ENCODE results near the gene C2.

Gene C2

GRCh38 chr6:31966997-31967925, 39.7 kb downstream of the C2 start:
- no peak for TF ChIP-seq TCF12 (IDR thresholded peaks at IDR 0.05; ENCODE audit: low read depth)
- TF ChIP-seq REST (IDR thresholded peaks at IDR 0.05; ENCODE audit: low read depth) = no peak
- TF ChIP-seq NFIC (IDR thresholded peaks at IDR 0.05) = no peak
- no peak for TF ChIP-seq CEBPB (IDR thresholded peaks at IDR 0.05)
- TF ChIP-seq EP300 (IDR thresholded peaks at IDR 0.05; ENCODE audit: borderline replicate concordance) = no peak
- TF ChIP-seq EGR1 (IDR thresholded peaks at IDR 0.05) = no peak
- no peak for TF ChIP-seq TEAD4 (IDR thresholded peaks at IDR 0.05)

- TF ChIP-seq USF1 (IDR thresholded peaks at IDR 0.05) (no peak), FOXM1 (IDR thresholded peaks at IDR 0.05; ENCODE audit: borderline replicate concordance, low read depth) (no peak), TEAD4 (IDR thresholded peaks at IDR 0.05) (no peak), REST (IDR thresholded peaks at IDR 0.05; ENCODE audit: low read depth) (no peak), RAD21 (IDR thresholded peaks at IDR 0.05; ENCODE audit: low read depth) (no peak), TCF12 (IDR thresholded peaks at IDR 0.05; ENCODE audit: low read depth) (no peak), CEBPB (IDR thresholded peaks at IDR 0.05) (no peak), TAF1 (IDR thresholded peaks at IDR 0.05; ENCODE audit: low read depth) (no peak), EGR1 (IDR thresholded peaks at IDR 0.05) (no peak), NFIC (IDR thresholded peaks at IDR 0.05) (no peak), EP300 (IDR thresholded peaks at IDR 0.05; ENCODE audit: borderline replicate concordance) (no peak), ZBTB7A (IDR thresholded peaks at IDR 0.05; ENCODE audit: low read depth) (no peak), MAX (IDR thresholded peaks at IDR 0.05) (no peak), CREB1 (IDR thresholded peaks at IDR 0.05; ENCODE audit: low read depth) (no peak), YY1 (IDR thresholded peaks at IDR 0.05; ENCODE audit: low read depth) (no peak)
These were observed 40.4 kb downstream of the C2 start for GRCh38 chr6:31967926-31968320.

- no peak for TF ChIP-seq FOXM1 (IDR thresholded peaks at IDR 0.05; ENCODE audit: borderline replicate concordance, low read depth)
- no peak for TF ChIP-seq MAX (IDR thresholded peaks at IDR 0.05)
- TF ChIP-seq ZBTB7A (IDR thresholded peaks at IDR 0.05; ENCODE audit: low read depth) = no peak
- no peak for TF ChIP-seq NFIC (IDR thresholded peaks at IDR 0.05)
- no peak for TF ChIP-seq TCF12 (IDR thresholded peaks at IDR 0.05; ENCODE audit: low read depth)
- no peak for TF ChIP-seq YY1 (IDR thresholded peaks at IDR 0.05; ENCODE audit: low read depth)
- TF ChIP-seq RAD21 (IDR thresholded peaks at IDR 0.05; ENCODE audit: low read depth) = no peak
- TF ChIP-seq EGR1 (IDR thresholded peaks at IDR 0.05) = no peak
- TF ChIP-seq CREB1 (IDR thresholded peaks at IDR 0.05; ENCODE audit: low read depth) = no peak
- TF ChIP-seq CEBPB (IDR thresholded peaks at IDR 0.05) = no peak
- no peak for TF ChIP-seq TAF1 (IDR thresholded peaks at IDR 0.05; ENCODE audit: low read depth)
These were observed 40.8 kb downstream of the C2 start for GRCh38 chr6:31968326-31968725.

GRCh38 chr6:31968791-31969711, 41.5 kb downstream of the C2 start:
- TF ChIP-seq MAX (IDR thresholded peaks at IDR 0.05) = no peak
- no peak for TF ChIP-seq YY1 (IDR thresholded peaks at IDR 0.05; ENCODE audit: low read depth)
- TF ChIP-seq EP300 (IDR thresholded peaks at IDR 0.05; ENCODE audit: borderline replicate concordance) = no peak
- no peak for TF ChIP-seq TCF12 (IDR thresholded peaks at IDR 0.05; ENCODE audit: low read depth)
- no peak for TF ChIP-seq NFIC (IDR thresholded peaks at IDR 0.05)
- no peak for TF ChIP-seq ZBTB7A (IDR thresholded peaks at IDR 0.05; ENCODE audit: low read depth)
- TF ChIP-seq FOXM1 (IDR thresholded peaks at IDR 0.05; ENCODE audit: borderline replicate concordance, low read depth) = no peak
